HG02884 (cell line): Measurements from ENCODE around the gene RASGRF1.

Experiments
- ATAC-seq: cut with Tn5 transposase; IDR thresholded peaks from one replicate; pipeline ENCODE4 v1.9.1; 2021; ENCODE audit warnings: mild to moderate bottlenecking, moderate library complexity; ENCODE audit not compliant: unreplicated experiment

The RASGRF1 gene

DNA sequence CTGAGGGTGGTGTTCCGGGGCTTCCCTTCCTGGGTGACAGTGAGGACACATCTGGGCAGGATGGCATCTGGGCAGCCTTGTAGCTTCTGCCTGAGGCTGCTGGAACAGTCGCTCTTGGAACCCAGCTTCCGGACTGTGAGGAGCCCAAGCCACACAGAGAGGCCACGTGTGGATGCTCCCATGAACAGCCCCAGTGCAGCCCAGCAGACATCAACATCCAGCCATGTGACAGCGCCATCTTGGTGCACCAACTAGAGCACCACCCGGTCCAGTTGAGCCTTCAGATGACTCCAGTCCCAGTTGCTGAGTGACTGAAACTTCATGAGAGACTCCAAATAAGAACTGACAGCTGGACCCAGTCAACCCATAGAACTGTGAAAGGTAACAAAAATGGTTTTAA lies 130.3 kb downstream of the RASGRF1 start:
- no peak for ATAC-seq

DNA sequence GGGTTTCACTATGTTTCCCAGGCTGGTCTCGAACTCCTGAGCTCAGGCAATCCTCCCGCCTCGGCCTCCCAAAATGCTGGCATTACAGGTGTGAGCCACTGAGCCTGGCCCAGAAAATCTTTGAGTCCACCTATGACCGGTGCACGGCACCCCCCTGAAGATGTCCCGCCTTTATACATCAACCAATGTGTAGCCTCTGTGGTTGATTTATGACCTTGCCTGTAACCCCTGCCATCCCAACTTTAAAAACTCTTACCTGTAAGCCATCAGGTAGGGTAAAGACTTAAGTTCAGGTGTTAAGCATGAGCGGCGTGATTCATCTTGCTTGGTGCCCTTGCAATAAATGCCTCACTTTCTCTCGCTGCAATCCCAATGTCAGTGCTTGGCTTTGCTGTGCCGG lies 131.2 kb downstream of the RASGRF1 start:
- ATAC-seq = no peak

DNA sequence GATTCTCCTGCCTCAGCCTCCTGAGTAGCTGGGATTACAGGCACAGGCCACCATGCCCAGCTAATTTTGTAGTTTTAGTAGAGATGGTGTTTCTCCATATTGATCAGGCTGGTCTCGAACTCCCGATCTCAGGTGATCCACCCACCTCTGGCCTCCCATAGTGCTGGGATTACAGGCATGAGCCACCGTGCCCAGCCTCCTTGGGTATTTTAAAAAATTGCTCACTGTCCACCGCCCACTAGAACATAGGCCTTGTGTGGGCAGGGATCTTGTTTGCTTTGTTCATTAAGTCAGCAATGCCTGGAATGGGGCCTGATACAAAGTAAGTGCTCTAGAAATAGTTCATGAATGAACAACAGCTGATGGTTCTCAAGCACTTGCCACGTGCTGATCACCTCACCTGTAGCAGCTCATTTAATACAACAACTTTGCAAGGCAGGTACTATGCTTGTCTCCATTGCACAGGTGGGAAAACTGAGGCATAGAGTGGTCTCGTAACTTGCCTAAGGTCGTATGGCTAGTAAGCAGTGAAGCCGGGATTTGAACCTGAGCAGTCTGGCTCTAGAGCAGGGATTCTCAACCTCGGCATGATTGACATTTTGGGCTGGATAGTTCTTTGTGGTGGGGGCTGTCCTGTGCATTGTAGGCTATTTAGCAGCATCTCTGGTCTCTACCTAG lies 133.0 kb downstream of the RASGRF1 start:
- no peak for ATAC-seq

DNA sequence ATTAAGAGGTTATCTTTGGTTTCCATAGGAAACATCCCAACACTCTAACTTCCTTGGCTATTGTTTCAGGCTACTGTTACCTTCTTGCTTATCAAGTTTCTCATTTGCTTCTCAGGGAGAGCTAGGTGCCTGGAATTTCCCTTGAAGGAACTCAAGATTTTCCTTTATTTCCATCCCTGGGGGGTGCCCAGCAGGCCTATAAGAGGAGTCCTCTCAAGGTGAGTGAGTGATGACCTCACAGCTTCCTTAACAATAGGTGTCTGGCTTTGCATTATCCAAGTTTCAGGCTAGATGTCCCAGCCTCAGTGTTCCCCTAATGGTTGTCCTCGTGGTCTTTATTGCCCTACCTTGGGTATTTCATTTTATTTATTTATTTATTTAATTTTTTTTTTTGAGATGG lies 133.6 kb downstream of the RASGRF1 start:
- no peak for ATAC-seq

DNA sequence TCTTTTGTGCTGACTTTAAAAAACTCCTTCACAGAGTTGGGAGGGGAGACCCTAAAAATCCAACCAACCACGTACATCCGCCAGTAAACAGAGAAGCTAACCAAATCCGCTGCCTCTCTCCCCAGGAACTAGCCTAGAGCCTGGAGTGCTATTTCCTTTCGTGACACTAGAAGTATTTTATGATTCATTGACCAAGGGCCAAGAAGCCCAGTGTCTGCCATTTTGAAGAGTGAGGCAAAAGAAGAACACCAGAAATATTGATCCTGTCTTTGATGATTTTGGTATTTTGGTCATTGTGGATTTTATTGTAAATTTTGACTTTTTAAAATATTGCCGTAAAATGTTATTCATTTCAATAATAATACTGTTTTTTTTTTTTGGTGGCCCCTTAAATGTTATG lies 135.2 kb downstream of the RASGRF1 start:
- ATAC-seq = no peak

DNA sequence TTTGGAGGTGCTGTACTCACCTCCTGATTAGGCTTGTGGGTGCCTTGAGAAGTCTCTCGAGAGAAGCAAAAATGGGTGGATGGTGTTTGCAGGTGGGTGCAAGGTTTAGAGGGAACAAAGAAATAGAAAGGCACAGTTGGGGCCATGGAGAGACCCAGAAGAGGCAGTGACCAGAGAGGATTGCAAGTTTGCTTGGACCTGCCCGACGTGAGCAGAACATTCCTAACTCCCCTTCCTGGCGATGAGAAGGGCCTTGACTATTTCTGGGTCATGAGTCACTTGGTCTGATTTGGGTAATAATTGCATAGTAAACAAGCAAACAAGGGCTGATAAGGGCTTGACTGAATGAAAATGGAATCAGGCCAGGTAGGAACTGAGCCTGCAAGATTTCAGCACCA lies 138.7 kb downstream of the RASGRF1 start:
- no peak for ATAC-seq

DNA sequence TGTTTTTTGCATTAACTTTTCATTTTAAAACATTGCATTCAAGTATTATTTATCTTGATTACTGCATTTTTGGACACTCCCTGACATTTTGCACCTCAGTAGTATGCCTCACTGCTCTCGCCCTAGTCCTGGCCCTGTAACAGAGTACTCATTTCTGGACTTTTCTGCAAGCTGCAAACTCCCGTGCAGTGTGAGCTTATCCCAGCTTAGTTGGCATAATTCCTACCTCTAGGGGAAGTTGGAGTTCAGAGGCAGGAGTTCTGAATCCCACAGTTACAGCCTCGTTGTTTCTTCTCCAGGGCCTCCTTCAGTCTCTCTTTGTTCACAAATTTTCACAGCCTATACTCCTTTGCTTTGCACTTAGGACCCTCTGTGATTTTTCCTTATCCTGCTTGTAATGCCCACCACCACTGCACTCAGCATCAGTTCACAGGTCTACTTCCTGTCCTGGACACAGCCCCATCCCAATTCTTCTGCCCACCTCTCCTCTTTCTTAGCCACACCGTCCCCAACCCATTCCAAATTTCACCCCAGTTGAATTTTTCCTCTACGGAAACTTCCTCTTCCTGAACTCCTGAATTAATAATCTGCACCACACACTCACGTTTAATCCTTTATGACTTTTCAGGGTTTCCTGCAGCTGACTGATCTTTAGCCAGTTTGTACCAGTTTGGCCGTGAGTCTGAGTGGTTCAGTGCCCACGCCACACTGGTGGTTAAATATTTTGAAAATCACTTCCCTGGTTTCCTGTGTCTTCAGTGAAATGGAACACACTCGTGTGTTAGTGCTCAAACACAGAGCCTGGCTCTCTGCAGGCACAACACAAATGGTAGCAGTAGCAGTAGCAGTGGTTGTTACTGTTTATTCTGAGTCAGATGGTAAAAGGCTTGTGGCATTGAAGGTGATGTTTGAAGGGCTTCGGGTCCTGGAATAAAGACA lies 139.4 kb downstream of the RASGRF1 start:
- no peak for ATAC-seq

DNA sequence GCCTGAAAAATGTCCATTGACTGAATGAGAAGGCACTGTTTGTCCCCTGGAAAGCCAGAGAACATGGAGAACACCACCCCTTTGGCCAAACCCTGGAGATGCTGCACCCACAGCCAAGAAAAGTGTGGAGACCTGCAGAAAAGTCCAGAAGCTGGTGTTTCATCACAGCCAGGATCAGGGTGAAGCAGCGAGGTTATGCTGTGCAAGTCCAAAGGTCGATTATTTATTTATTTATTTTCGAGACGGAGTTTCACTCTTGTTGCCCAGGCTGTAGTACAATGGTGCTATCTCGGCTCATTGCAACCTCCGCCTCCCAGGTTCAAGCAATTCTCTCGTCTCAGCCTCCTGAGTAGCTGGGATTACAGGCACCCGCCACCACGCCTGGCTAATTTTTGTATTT lies 140.2 kb downstream of the RASGRF1 start:
- ATAC-seq = no peak

DNA sequence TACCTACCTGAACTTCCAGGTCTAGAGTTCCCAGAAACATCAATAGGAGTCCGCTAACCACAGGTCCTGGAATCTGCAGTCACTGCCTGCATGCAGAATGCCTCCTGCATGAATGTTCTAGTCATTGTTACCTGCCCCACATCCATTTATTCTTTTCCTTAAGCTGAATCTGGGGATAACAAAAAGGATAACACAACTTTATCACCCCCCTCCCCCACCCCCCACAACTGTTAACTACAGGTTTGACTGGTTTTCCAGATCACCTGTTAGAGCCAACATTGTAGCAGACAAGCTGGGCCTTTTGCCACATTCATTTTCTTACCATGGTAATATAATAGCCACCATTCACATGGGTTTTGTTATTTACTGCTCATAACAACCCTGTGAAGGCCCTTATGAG lies 141.1 kb downstream of the RASGRF1 start:
- ATAC-seq = no peak

DNA sequence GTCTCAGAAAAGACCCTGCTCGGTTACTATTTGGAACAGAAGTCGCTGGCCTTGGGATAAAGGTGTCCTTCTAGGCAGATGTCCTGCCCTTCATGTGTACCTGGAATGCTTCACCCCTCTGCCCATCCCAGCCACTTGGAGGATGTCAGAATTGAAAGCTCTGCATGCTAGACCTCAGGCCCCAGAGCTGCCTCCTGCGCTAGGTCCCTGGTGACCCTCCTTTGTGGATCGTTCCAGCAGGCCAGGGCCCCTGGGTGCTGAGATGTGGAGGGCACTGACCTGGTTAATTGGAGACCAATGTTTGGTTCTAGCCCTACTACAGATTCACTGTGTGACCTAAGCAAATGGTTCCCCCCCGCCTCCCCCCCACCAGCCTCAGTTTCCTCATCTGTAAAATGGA lies 143.1 kb downstream of the RASGRF1 start:
- no peak for ATAC-seq

DNA sequence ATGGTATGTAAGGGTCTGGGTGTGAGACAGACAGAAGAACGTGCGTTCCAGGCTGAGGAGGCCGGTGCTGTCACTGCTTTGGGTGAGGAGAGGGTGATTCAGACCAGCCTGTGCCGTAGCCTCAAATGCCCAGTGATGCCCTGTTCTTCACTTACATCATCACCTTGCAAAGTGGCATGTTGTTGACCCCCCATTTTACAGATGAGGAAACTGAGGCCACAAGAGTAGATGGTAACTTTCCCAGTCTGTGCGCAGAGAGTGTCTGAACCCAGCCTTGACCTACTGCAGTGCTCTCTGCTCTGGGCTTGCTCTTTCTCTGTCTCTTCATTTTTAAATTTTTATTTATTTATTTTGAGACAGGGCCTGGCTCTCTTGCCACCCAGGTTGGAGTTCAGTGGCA lies 144.1 kb downstream of the RASGRF1 start:
- ATAC-seq = no peak

DNA sequence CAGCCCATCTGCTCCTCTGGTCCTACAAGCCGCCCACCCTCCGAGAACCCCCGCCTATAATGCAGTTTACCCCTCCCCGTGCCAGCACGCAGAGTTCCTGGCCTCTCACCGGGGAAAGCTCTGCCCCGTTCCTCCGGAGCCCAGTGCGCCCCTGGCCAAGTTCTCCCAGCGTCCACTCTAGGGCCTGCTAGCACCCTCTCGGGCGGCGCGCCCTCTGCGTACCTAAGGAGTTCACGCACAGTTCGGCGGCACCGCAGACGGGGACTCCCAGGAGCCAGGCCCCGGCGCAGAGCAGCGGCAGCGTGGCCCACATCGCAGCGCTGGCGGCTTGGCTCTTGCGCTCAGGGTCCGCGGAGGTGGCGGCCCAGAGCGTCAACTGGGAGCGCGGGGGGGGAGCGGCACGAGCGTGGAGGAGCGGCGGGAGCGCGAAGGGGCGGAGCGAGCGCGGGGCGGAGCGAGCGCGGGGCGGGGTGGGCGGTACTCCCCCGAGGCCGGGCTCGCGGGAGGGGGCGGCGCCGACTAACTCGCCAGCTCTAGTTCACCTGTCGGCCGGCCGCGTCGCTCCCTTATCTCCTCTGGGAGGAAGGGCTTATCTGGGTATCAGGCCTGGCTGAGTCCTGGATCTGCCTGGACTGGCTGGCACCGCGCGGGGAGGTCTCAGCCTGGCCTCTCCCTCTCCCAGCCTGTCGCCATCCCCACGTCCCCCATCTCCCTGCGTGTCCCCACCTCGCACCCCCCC lies 145.7 kb downstream of the RASGRF1 start, which contains the start of gene CTSH:
Gene CTSH (minus strand): TSS at position 378 of the 739 bp plus-strand sequence. CDS start 65 bp downstream, at position 313.
- ATAC-seq = peak; percentile 57

DNA sequence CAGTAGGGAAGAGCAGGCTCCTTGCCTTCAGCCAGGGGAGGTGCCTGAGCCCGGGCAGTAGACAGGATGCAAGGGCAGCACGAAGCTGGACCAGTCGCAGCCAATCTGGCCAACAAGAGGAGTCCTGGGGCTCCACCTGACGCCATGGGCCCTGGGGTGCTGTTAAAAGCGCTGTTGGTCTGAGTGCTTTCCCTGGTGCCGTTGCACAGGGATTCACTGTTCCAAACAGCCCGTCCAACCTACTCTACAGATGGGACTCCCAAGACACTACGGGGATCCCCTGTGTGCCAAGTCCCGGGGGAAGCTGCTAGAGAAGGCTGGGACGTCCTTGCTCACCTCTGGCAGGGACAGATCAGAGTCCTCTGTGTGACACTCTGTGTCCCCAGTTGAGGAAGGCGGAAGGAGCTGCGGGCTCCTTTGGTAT lies 146.4 kb downstream of the RASGRF1 start:
- no peak for ATAC-seq

DNA sequence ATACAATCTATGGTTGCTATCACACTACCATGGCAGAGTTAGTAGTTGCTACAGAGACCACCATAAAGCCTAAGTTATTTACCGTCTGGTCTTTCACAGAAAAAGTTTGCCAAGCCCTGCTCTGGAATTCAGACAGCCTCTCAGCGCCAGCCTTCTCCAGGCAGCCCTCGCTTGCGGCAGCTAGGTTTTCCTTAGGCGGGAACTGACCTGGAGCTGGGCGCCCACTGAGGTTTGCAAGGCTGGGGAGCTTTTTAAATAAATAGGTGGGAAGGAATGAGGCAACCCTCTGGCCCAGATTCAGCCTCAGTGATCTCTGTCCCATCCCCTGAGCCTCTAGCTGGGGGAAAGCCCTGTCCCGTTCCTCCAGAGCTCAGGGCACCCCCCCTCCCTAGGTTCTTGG lies 146.9 kb downstream of the RASGRF1 start:
- ATAC-seq = no peak

DNA sequence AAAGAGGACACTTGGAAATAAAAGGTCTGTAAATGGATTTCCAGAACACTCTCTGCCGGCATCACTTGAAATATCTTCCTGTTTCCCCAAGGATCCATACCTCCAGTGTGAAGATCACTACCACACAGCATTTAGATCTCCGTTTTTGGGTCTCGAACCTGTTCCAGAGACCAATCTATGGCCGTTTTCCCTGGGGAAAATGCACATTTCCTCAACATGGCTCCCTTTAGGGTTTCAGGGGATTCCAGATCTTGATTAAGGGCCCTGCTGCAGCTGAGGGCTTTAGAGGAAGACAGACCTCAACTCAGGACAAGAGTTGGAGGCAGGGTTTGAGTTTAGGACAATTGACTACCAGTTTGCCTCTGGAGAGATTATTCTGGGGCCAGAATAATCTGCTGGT lies 147.8 kb downstream of the RASGRF1 start:
- no peak for ATAC-seq

DNA sequence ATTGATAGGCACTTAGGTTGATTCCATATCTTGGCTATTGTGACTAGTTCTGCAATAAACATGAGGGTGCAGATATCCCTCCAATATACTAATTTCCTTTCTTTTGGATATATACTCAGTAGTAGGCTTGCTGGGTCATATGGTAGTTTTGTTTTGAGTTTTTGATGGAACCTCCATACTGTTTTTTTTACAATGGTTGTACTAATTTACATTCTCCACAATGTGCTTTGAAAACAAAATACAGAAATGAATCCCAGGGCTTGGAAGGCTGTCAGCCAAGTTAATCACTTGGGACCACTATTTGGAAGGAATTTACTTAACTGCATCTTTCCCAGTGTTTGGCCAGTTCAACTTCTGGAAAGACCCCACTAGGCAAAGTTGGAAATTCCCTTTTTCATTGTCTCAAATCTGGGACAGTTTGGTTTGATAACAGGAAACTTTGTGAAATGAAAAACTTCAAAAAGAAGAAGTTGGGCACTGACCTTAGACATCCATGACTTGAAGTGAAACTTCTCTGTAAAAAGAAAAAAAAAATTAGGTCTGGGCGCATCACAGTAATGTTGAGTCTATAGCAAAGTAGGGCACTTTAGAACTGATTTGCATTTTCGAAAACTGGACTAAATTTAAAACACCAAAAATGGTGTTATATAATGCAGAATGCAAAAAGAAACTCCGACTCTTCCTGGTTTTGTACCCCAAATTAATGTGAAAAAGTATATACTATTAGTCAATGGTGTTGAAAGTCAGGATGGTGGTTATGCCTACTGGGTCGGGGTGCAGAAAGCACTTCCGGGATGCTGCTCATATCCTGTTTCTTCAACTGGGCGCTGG lies 151.7 kb downstream of the RASGRF1 start:
- peak; percentile 68 for ATAC-seq

DNA sequence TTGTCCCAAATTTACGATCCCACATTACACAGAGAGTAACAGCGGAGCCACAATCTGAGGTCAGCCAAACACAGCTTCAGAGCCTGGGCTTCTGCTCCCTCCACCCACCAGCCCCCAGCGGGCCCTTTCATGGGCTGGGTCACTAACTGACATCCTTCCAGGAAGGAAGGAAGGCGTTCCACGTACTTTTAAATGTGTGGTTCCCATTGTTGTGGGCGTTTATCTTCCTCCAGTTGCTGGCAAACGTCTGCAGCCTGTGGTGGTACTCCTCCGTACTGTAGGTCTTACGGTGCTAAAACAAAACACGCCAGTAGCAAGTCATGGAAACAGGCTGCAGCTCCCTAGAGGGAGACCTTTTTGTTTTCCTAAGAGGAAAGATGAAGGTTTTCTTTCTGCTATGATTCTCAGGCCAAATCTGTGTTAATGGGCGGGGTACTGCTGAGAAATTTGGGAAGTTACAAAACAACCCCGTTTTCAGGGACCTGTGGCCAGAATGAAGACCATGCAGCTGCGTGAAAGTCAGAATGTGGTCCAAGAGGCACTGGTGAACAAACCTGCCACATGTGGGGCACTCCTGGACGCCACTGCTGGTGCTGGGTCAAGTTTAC lies 153.3 kb downstream of the RASGRF1 start:
- ATAC-seq = no peak

DNA sequence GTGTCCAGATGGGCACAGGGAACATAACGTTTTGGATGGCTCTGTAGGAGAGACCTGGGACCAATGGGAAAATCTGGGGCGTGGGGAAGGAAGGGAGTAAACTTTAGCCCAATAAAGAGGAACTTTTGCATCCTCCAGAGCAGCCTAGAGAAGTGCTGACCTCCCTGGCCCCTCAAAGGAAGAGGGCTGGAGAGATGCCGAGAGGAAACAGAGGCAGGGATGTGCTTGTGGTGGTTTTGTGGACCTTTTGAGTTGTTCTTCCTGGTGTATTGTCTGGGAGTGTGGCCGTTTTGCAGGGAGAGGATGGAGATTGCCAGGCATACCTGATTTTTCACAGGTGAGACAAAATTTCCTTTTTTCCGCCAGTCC lies 155.9 kb downstream of the RASGRF1 start:
- no peak for ATAC-seq

DNA sequence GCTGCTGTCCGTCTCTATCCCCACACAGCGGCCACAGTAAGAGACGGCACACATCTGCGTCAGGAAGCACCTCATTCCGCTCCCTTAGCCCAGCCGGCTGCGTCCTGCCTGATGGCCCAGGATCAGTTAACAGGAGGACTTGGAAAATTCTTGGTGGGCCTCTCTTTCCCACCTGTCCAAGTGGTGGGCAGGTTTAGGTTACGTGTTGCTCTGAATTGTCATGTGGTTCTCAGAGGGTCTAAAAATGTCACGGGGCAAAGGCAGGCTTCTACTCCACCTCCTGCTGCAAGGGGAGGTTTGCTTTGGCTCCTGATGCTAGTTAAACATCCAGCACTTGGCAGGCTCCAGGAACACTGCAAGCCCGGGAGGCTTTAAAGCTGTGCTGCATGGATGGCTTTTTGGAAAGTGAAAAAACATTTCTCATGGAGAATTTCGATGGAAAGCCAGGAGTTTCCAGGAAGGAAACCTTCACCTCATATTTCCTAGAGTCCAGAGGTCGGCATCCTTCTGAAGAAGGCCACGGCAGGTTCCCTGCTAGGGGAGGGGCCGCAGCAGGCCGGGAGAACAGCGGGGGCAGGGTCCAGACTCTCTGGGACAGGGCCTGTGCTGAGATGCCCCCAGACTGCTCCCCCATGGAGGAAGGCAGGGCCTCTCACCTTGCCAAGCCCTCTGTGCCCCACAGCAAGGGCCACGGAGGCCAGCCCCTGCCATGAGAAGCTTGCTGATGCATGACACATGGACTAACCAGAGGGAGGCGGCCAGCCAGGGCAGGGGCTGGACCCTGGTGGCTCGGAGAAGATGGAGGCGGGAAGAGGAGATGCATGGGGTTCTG lies 156.5 kb downstream of the RASGRF1 start:
- ATAC-seq = no peak
